Embryonic facial prominence (tissue), 1 donor: Measurements from ENCODE around the gene FAH.
"Not testable (repeated sequence)": the region's sequence is repeated elsewhere in the genome, so short reads cannot be mapped to it uniquely, and the experiment has no call there.

ENCODE experiments used
- DNase-seq: peaks from one replicate; pipeline ENCODE4 v3.0.0-alpha.2; 2016; ENCODE audit errors: extremely low spot score

The FAH gene

DNA sequence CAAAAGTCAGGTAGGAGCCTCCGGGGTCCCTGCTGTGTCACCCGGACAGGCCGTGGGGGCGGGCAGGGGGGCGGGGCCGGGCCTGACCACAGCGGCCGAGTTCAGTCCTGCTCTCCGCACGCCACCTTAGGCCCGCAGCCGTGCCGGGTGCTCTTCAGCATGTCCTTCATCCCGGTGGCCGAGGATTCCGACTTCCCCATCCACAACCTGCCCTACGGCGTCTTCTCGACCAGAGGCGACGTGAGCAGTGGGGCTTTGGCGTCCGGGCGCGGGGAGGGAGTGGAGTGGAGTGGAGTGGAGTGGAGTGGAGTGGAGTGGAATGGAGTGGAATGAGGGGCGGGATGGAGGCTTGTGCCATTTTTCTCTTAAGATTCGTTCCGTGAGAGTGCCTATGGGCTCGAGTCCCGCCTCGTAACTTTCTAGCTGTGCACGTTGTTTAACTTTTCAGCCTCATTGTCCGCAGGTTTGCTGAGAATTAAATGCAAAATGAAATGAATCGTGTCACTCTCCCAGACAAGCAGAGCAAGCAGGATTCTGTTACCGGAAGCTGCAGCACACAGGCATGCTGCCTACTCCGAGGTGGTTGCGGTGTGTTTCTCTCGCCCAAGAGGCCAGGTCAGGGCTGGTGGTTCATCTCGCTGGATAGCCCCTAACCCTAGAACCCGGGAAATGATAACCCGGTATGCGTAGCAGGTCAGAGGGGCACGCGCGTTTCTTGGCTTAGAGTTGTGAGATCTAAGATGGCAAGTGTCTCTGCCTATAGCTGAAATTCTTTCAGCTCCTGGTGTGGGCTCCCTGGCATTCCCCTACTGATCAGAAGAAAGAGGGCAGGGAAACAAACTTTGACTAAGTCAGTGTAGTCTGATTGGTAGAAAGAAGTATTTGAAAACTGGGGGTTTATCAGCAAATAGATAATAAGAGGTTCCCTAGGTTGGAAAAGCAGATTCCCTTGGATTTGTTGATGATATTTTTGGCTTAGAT is at the start of gene FAH:
Gene FAH (plus strand): TSS at position 104 of the 981 bp plus-strand sequence. CDS start 56 bp downstream, at position 160.
- DNase-seq: no peak

DNA sequence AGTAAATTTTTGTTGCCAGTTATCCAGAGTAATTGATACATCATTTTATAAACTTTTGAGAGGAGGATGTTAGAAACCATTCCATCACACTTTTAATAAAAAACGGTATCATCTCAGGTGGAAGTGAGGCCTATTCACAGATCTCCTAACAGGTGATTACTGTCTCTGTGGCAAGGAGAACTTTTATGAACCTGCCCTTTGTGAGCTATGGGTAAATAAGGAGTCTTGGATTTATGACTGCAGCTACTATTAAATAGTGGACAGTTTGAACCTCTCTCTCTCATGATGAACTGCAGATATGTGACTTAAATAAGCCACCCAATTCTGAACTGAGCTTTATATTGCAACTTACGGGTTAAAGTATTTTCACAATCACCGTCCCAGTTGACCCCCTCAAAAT is 47.6 kb upstream of the FAH start:
- DNase-seq: no peak

DNA sequence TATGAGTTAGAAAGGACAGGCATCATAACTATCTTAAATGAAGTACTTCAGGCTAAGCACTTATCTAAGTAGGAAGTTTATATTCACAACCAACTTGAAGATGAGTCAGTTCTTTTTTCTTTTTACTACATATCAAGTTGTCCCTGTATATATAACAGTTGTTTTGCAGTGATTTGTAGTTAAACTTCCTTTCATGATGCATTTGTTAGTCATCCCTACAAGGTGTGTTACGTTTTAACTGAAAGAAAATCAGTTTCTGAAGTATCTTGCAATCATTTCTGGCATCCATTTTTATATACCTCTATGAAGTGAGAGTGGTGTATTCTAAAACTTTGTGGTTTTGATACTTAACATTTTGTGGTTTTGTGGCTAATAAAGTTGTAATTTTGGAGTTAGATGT is 47.2 kb upstream of the FAH start:
- no peak for DNase-seq

DNA sequence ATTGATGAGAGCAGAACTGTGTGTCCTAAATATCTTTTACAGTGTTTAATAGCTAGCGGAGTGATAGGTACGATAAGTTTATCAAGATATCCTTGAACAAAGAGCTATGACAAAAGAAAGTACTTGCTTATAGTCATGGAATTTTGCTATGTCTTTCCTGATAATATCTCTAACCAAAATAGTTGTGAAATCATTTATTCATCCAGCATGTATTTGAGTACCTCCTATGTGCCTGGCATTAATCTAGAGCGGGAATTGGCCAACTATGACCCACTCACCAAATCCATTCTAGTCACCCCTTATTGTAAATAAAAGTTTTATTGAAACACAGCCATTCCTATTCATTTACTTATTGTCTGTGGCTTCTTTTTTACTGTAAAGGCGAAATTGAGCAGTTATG is 46.7 kb upstream of the FAH start:
- no peak for DNase-seq

DNA sequence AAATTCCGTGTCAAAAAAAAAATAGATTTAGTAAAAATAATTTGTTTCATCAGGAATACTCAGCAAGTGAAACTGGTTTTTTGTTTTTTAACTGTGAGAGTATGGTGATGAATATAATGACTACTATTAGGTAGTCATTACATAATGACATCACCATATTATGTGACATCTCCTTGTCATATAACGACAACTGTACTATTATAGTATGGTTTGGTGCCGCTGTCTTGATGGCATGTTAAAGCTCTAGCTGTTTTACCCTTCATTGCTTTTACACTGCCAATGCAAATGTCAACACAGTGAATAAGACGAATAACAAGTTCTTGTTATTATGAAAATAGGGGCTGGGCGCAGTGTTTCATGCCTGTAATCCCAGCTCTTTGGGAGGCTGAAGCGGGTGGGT is 45.6 kb upstream of the FAH start:
- no peak for DNase-seq

DNA sequence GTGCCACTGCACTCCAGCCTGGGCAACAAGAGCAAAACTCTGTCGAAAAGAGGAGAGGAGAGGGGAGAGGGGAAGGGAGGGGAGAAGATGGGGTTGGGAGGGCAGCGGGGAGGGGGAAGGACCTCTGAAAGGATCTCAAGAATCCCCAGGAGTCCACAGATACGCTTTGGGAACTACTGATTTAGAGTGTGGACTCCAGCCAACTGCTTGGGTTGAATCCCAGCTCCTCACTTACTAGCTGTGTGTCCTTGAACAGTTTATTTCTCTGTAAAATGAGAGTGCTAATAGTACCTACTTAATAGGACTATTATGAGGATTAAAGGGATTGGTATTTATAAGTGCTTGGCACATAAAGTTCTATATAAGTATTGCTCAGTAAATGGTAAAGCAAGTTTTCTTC is 45.0 kb upstream of the FAH start:
- no peak for DNase-seq

DNA sequence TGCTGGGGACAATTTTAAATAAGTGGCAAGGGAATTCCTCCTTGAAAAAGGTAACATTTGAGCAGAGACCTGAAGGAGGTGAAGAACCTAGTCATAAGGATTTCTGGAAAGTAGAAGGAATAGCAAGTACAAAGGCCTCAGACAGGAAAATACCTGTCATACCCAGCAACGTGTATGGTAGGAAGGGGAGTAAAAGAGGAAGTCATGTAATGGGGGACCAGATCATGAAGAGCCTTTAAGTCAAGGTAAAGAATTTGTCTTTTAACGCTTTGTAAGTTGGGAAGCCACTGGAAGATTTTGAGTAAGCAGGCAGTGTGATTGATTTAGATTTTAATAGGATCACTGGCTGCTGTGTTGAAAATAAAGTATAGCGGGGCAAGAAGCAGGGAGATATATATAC is 43.4 kb upstream of the FAH start:
- no peak for DNase-seq

DNA sequence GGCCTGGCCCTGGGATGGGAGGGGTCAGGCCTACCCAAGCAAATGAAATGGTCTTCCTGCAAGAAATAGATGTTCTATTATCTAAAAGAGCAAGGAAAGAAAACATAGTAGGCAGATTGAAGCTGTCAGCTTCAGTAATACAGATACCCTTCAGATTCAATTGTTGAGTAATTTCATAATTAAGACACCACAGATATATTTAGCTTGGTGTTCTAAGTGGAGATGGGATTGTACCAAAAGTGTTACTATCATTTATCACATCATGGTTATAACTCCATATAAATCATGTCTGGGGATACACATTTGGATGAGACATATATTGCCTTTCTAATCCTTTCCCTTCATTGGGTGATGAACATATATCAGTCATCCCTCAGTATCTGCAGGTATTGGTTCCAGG is 41.9 kb upstream of the FAH start:
- no peak for DNase-seq

DNA sequence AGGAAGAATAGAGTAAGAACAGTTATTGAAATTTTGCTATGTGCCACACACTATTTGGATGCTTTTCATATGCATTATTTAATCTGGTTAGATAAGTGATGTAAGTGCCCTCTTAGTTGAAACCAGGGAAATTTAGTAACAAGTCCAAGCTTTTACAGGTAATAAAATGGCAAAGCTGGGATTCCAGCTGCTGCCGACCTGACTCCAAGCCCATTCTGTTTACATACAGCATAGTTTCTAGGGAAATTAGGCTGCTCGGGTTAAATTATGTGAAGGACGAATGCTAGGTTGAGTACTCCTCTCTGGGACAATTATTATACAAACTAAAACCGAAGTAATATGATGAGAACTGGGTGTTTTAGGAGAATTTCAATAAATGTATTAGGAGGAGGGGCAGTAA is 38.7 kb upstream of the FAH start:
- DNase-seq: no peak

DNA sequence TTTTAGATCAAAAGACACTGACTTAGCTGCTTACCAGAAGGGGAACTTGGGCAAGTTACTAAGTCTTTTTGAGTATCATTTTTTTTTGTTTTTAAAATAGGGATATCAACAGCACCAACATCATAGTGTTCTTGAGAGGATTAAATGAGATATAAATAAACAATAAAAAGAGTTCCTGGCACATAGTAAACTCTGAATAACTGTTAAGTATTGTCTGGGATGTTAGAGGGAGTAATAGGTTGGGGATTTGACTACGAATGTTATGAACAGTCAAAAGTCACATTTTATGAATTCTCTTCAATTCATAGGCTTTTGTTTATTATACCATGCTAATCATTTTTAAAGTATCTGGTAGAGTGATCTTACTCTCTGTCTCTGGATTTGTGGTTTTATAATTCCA is 37.8 kb upstream of the FAH start:
- no peak for DNase-seq

DNA sequence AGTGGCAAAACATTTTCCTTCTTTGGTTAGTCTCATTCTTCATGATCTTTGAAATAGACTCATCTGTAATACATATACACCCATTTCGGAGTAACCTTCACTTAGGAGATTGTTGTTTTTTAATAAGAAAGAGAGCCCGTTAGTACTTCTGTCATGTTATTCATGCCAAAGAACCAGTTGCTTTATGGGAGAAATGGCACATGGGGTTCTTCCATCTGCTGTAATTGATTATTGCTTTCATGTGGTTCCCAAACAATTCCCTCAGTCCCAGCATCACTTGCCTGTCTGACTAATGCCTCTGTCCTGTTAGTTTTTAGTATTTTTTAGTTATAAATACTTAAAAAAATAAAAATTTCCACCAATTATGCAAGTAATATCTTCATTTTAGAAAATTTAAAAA is 33.8 kb upstream of the FAH start:
- no peak for DNase-seq

DNA sequence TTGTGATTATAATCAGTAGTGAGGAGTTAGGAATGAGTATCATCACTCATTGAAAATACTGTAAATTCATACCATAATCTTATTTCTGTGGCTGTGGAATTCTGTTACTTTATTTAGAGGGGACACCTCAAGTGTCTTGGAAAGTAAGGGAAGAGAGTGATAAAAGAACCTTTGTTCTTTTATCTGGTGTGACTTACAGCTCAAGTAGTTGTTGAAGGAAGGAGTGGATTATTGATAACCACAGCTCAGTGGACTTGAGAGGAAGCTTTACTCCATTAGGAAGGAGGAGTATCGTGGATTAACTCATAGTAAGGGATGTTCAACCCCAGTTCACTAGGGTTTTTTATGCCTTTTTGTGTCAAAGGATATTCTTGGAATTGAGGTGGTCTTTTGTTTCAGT is 32.2 kb upstream of the FAH start:
- no peak for DNase-seq

DNA sequence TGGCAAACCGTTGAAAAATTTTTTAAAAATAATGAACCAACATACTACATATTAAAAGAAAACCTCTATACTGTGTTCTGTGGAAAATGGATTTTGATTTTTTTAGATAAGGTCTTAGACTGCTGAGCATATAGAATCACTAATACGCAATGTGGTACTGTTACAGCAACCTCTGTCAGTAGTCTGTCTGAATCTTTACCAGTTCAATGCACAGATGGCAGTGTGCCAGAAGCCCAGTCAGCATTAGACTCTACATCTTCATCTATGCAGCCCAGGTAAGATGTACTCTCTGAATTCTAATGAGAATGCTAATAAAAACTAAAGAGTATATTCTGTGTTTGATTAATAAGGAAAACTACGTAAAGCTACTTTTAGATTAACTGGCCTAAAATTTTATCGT is 31.3 kb upstream of the FAH start:
- no peak for DNase-seq

DNA sequence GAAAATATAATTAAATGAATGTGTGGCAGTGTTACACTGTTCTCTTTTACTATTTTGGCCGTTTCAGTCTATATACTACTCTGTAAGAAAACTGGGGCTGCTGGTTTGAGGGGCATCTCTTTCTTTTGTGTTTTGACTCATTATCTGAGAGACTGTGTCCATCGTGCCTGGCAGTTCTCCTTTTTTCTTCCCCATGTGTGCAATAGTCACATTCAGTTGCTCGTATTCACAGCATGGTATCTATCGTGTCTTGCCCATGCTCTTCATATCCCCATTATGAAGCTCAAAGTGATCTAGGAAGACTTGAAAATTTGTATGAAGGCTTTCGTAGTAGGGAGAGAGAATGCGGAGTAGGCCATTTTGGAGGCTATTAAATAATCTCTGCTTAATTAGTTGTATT is 29.8 kb upstream of the FAH start:
- DNase-seq: no peak

DNA sequence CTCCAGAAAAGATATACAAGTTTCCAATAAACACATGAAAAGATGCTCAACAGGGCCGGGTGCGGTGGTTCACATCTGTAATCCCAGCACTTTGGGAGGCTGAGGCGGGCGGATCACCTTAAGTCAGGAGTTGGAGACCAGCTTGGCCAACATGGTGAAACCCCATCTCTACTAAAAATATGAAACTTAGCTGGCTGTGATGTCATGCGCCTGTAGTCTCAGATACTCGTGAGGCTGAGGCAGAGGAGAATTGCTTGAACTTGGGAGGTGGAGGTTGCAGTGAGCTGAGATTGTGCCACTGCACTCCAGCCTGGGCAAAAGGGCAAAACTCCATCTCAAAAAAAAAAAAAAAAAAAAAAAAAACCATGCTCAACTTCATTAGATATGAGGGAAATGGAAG is 25.5 kb upstream of the FAH start:
- not testable (repeated sequence) for DNase-seq

DNA sequence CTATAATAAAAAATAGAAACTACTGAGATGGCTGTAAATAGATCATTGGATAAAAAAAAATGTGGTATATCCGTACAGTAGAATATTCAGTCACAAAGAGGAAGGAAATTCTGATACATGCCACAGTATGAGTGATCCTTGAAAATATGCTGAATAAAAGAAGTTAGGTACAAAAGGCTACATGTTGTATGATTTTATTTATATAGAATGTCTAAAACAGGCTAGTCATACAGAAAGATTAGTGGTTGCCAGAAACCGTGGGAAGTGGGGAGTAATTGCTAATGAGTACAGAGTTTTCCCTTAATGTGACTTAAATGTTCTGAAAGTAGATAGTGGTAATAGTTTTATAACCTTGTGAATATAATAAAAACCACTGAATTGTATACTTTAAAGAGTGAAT is 24.9 kb upstream of the FAH start:
- DNase-seq: no peak

DNA sequence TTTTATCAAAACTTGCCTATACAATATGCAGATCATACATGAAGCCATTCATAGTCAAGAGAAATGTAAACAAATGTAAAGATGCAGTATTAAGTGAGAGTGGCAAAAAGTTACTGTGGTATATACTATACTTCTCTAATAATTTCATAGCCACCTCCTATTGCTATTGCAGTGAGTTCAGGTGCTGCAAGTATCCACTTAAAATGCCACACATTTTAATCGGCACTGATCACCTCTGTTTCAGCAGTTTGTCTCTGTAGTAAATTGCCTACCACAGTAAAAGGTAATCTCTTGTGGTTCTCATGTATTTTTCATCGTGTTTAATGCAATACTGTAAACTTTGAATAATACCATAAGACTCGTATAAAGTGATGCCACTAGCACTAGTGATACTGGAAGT is 20.4 kb upstream of the FAH start:
- DNase-seq: no peak

DNA sequence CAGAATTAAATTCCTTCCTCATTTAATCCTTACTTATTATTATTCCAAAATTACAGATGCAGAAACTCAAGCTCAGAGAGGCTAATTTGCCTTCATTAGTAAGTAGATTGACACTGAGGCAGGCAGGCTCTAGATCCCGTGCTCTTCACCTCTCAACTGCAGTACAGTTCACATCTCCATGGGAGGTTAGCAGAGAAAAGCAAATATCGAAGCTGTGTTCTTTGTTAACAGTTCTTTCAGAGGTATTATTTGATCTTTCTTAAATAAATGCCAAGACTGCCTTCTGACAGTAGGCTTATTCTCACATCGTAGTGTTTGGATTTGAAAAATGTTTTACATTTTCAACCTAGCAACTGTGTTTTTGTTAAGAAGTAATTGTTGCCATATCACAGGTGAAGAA is 15.9 kb upstream of the FAH start:
- no peak for DNase-seq

DNA sequence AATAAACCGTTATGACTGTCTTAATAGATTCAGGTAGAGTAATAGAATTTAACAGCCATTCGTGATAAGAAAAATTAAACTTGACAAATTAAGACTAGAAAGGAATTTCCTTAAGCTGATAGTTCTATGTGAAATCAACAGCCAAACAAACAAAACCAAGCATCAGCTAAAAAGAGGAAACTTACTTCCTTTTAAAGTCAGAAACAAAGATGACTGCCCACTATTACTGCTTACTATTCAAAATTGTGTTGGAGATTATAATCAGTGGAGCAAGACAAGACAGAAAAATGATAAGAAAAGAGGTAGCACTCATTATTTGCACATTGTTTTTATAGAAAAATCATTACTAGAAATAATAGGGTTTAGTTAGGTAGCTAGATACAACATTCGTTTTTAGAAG is 13.8 kb upstream of the FAH start:
- DNase-seq: no peak

DNA sequence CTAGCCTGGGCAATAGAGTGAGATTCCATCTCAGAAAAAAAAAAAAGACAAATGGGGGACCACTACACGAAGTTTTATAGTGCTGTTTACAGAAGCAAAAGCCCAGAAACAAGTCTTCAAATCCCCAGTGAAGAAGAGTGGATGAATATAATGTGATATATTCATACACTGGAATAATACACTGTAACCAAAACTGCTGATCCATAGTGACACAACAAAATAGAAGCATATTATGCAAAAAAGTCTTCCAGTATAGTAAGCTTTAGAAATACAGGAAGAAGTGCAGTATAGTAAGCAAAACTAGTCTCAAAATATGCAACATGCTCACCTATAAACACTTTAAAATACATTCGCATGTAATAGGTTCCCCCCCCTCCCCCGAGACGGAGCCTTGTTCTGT is 11.9 kb upstream of the FAH start:
- no peak for DNase-seq

DNA sequence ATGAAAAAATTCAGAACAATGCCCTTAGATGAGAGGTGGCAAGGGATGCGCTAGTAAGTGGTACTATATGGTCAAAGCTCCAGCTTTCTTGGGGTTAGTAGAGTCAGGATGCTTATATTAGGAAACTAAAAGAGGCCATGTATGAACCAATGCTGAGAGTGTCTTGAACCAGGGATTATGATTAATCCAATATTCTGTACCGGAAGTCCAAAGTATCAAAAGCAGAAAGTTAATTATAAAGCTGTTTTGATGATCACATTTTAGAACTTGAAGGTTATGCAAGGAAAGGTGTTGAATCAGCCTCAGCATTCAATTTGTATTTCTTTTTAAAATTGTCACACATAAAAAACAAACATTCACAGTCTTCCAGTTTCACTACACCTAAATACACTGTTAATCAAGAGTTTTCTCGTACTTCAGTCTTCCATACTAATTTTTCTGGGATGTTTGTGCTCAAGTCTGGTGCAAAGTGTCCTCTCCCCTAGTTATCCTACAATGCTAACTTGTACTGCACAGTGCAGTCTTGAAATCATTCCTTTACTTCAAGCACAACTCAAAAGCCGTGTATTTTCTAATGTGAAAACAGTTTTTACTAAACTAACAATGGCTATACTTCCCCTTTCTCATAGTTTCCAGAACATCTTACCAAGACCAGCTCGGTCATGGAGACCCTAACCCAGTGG is 10.7 kb upstream of the FAH start:
- no peak for DNase-seq

DNA sequence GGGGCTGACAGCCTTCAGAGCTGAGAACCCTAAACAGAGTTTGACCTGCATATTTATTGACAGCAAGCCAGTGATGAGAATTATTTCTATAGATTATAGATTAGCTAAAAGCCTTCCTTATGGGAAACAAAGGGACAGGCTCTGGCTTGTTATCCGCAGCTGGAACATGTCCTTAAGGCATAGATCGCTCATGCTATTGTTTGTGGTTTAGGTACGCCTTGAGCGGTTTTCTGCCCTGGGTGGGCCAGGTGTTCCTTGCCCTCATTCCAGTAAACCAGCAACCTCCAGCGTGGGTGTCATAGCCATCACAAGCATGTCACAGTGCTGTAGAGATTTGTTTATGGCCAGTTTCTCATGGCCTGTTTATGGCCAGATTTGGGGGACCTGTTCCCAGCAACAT is 10.2 kb upstream of the FAH start:
- no peak for DNase-seq

DNA sequence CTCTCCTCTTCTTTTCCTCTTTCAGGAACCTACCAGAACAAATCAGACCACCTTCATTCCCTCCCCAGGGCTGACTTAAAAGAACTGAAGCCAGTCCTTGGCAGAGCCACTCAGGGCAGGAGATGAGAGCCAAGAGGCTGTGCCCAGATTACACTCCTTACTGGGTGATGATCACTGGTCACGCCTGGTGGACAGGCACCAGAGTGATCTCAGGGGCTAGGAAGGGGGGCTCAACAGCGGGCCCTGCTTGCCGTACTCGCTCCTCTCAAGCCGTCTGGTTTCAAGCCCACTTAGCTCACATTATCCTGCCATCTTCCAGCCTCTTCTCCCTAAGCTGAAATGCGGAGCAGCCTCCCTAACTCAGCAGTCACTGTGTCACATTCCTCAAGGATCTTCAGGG is 1.7 kb upstream of the FAH start:
- no peak for DNase-seq
